HG03280 (cell line): ENCODE results near the gene DLGAP1.
A peak's percentile ranks its signal among the peaks of the same experiment; 100 is the strongest.
"Not testable (repeated sequence)": the region's sequence is repeated elsewhere in the genome, so short reads cannot be mapped to it uniquely, and the experiment has no call there.

Experiments used
- ATAC-seq: cut with Tn5 transposase; IDR thresholded peaks from one replicate; pipeline ENCODE4 v1.9.1; 2021; ENCODE audit warnings: mild to moderate bottlenecking, moderate library complexity; ENCODE audit not compliant: unreplicated experiment

Gene DLGAP1

DNA sequence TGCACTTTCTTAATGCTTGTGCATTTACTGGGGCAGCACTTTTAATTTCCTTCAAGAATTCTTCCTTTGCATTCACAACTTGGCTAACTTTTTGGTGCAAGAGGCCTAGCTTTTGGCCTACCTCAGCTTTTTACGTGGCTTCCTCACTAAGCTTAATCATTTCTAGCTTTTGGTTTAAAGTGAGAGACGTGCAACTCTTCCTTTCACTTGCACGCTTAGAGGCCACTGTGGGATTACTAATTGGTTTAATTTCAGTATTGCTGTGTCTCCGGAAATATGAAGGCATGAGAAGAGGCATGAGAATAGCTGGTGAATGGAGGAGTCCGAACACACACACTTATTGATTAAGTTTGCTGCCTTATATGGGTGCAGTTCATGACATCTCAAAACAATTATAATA, 354.1 kb downstream of the DLGAP1 start:
- ATAC-seq = no peak

DNA sequence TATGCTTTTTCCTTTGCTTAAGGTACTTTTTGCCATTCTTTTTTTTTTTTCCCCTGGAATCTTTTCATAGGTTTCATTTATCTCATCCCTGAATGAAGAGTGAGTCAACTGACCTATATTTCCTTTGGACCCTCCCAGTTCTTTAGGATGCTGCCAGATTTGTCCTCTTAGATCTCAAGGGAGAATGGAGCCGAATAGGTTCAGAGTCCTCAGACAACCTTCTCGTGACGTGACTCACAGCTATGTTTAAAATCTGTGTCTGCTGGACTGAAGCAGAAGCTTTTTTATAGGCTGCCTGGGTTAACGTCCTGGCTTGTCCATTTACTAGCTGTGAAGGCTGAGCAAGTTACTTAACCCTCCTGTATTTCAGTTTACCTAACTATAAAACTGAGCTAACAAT, 358.6 kb downstream of the DLGAP1 start:
- ATAC-seq = no peak

DNA sequence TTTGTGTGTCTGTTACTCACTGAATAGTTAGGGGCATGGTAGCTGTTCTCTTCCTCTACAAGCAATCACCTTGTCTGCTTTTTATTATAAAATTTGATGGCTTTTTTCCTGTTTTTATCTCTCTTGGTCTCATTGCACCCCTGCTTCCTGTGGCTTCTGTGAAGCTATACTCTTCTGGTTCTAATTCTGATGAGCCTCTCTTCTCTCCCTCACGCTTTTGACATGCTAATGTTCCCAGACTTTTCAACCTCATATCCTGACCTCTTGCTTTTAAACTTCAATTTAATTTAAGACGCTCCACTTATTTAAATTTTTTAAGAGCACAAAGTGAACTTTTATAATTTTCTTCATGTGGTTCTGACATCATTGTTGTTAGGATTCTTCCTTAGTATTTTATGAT, 361.4 kb downstream of the DLGAP1 start:
- no peak for ATAC-seq

DNA sequence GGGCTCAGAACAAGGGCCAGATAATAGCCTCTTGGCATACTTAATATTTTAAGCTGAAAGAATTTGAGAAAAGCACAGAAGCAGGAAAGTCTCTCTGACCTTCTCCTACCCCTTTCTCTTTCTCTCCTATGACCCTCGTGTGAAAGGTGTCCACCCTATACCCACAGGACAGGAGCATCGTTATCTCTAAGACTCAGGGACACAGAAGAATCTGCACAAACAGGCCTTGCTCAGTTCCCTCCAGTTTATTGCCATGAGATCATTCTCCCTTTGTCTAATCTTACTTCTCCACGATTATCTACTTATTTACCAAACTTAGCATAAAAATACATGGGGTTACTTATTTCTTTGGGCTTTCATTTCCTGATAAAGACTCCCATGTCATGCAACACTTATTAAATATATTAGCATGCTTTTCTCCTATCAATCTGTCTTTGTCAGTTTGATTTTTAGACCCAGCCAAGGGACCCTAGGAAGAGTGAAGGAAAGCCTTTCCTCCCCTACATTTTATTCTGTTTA, 370.7 kb downstream of the DLGAP1 start:
- ATAC-seq = no peak

DNA sequence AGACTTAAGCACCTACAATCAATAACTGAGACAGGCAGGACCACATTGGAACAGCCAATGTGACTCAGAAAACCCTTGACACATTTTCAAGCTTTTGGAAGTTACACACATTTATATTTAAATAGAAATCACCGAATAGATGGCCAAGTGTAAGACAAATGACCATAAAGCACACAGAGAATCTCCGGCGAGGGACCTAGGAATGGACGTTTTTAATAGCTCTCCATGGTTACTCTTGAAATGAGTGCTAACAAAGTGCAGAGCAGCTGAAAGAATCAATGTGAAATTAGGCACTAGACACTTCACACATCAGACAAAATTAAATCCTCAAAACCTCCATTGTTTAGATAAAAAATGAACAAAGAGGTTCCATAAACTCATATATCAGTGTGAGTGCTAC, 376.9 kb downstream of the DLGAP1 start:
- ATAC-seq = no peak

DNA sequence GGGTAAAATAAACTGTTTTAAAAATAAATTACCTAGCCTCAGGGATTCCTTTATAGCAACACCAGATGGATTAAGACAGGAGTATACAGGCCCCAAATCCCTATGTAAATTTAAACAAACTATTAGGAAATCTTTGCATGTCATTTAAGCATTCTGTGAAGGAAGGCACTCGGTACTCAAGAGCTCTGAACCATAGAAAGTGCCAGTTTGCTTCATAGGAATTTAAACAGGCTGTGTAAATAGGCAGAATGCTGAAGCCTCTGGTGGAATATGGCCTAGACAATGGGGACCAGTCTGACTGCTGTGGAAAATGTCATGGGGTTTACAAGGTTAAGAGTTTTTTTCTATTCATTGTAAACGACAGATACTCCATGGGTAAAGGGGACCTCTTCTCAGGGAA, 377.4 kb downstream of the DLGAP1 start:
- ATAC-seq = no peak

DNA sequence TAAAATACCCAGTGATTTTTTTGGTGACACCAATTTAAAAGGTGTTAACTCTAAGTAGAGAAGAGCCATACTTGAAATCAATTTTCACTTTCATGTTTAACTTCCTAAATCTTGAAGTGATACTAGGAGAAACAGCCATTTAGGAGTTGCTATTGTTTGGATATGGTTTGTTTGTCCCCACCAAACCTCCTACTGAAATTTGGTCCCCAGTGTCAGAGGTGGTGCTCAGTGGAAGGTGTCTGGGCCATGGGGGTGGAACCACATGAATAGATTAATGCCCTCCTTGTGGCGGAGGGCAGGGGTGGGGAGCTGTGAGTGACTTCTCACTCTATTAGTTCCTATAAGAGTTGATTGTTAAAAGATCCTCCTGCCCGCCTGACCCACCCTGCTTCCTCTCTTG, 377.9 kb downstream of the DLGAP1 start:
- ATAC-seq = no peak

DNA sequence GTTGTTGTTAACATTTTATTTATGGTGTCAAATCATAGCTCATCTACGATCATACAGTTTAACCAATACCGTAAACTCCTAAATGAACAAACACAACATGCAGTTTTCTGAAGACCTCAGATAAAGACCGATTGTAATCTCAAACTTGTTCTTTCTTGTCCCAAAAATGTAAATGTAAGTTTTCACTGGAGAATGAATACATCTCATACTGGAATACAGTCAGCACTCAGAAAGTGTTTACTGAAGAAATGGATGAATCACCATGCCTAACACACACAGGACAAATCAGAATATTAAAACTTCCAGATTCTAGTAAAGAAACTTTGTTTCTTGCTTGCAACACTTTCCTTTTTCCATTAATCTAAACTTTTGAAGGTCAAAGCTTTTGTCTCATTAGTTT, 380.5 kb downstream of the DLGAP1 start:
- ATAC-seq = no peak

DNA sequence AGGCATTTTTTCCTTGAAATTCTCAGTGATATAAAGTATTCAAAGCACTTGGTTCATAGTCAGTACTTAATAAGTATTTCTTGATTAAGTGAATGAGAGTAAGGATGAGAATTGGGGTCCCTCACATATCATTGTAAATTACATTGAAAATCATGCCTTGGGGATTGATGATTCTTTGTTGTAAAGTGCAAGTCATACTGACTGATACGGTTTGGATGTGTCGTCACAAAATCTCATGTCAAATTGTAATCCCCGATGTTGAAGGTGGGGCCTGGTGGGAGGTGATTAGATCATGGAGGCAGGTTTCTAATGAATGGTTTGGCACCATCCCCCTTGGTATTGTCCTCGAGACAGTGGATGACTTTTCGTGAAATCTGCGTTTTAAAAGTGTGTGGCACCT, 385.9 kb downstream of the DLGAP1 start:
- no peak for ATAC-seq

DNA sequence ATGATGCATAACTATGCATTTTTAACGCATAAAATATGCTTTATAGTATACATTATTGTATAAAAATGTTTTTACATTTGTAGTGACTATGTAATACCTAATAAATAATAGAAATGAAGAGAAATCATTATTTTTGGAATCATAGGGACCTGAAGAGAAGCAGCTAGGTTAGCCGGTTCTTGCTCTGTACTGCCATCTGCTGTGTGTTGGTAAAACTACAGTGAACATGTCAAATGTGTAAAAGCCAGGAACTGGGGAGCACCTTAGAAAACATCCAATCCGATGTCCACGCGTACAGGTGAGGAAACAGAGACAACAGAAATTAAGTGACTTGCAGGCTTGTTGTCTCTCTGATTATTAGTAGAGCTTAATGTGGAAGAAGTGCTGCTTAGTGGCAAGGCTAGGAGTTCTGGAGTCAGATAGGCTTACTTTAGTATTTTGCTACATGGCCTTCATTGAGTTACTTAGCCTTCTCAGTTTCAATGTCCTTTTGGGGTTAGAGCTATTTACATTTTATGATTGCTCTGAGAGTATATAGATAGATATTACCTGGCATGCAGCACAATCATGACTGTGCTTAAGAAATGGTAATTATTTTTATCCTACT, 386.5 kb downstream of the DLGAP1 start:
- ATAC-seq = no peak

DNA sequence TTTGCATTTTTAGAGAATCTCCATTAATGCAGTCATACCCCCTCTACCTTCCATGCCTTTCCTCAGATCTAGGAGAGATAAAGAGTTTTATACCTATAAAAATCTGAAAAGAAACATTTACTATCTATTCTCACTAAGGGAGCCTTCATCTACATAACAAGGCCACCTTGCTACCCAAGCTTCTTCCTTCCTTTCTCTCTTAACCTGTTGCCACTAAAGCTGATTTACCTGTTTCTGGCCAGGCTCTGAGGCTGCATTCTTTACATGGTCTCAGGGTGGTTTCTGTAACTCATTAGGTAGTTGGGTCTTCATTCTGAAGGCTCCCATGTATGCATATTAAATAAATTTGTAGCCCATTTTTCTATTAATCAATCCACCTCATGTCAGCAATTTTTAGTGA, 391.6 kb downstream of the DLGAP1 start:
- no peak for ATAC-seq

DNA sequence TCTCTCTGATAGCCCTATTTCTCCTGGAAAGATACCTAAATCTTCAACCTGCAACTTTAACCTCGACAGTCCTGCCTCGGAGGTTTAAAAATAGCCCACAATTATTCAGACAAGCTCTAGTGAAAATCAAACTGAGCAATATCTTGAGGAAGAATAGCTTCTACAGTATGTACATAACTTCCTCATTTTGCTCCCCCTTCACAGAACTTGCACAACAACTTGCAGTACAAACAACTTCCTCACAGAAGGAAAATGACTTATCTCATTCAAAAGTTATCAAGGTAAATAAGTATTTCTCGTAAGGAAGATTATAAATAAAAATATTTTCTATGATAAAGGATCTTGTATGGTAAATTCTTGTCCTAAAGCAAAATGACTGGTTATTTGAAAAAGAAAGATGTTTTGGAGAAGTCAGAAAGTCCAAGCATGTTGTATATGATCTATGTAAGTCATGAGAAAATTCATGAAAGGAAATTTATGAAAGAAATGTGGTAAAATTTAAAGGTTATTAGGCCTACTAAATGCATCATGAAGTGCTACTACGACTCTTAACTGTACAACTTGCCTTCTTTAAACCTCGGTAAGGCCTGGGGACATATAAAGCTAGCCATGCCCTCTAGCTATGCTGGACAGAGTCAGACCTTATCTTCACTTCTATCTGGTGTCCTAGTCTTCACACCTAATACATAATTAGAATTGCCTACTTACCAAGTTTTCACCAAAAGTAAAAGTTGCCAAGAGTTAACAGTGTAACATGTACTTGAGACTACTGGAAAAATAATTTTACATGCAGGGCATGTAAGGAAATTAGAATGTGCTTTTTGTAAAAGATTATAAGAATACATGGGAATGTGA, 394.5 kb downstream of the DLGAP1 start:
- ATAC-seq = no peak

DNA sequence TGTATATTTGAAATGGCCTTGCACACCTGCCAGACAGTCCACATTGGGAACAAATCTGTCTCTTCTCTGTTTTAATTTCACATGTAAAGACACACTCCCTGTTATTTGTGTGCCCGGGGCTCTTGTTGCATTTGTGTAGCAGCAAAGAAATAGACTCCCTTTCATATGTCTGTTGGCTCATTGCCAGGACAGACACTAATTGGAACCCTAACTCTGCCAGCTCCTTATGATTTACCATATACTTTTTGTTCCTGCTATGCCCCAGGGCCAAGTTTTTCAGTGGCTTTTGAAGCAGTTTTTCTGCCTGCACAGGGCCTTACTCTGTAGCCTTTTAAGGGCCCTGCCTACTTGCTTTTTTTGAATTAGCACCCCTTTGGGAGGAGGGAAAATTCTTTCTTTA, 396.9 kb downstream of the DLGAP1 start:
- no peak for ATAC-seq

DNA sequence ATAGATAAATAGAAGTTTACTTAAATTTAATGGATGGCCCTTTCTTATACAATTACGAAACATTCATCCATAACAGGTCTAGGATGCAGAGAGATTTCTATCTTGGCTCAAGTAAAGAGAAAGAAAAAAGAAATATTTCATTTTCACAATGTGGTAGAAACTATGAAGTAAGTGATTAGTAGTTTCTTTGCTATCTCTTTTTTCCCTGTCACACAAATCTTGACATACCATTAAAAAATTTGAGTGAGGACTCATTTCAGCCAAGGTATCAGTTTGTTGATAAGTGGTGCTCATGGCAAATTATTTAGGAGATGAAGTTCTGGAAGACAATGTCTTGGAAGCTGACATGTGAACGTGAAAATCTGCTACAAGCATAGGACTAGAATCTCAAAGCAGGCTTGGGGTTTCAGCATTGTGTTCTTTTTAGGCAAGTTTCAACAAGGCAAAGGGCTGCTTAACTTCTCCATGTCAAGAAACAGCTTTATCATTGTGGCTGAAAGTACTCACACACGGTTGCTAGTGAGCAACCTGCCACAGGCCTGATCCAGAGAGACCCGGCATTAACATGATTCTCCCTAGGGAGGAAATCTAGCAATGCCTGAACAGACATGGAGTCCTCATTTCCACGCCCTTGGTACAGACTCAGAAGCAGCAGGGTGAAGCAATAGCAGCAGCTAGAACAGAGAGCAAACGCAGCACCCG, 414.6 kb downstream of the DLGAP1 start:
- ATAC-seq = no peak

DNA sequence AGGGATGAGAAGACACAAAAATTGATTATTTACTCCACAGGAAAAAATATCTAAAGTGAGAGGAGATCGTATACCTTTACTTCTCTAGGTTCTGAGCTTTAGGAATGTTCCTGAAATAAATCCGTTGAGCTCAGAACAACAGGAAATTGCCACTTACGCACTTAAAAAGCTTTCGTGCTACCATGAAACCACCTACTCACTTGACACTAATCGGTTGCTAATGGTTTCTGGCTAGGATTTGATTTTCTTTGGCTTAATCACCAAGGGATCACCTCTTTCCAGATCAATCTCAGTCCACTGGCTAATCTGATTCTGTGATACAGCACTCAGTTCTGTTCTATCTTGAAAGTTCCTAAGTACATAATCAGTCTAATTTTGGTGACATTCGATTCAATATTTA, 419.6 kb downstream of the DLGAP1 start:
- no peak for ATAC-seq

DNA sequence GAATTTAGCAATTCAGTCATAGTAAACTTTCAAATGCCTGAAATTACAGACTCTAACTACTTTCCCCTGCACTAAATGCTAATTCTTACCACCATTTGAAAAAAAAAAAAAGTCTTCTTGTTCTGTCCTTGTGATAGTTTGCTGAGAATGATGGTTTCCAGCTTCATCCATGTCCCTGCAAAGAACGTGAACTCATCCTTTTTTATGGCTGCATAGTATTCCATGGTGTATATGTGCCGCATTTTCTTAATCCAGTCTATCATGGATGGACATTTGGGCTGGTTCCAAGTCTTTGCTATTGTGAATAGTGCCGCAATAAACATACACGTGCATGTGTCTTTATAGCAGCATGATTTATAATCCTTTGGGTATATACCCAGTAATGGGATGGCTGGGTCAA, 420.3 kb downstream of the DLGAP1 start:
- ATAC-seq = not testable (repeated sequence)

DNA sequence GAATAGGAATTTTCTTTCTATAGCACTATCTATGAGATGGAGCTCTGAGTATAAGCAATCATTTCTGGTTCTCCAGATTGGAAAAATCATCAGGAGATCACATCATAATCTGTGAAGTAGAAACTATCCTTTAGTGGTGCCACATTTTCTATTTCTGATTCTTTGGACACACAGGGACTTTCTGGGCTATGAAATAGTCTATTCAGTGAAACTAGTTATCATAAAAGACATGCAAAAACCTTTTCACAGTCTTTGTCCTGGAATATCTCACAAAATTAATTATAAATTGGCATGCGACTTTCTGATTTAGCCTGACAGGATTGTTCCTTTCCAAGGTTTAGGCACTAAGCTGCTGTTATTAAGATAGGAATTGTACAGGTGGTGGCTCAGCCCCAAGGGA, 428.6 kb downstream of the DLGAP1 start:
- no peak for ATAC-seq

DNA sequence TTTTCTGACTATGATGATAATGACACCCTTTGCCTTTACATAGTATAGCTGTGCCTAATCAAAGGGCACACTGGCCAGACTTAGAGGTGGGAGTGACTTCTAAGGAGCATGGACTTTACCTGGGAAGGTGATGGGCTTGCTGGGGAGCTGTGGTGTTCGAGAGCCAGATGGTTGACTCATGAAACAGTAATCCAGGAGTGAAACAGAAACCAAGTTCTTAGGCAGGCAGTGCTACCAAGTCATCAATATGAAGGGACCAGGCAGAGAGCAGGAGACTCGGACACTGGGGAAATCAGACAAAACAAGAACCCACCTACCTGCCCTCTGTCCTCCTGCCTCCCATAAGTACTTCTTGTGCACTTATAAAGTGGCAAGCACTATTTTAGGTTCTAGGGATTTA, 430.4 kb downstream of the DLGAP1 start:
- ATAC-seq = no peak

DNA sequence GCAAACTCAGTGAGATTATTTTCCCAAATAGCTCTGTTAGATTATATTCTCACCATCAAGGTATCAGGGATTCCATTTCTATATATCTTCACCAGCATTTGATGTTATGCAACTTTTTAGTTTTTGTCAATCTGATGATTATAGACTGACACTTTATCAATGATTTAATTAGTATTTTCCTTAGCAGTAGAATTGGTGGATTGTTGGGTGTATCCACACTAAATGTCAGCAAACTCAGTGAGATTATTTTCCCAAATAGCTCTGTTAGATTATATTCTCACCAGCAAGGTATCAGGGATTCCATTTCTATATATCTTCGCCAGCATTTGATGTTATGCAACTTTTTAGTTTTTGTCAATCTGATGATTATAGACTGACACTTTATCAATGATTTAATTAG, 432.4 kb downstream of the DLGAP1 start:
- ATAC-seq = not testable (repeated sequence)

DNA sequence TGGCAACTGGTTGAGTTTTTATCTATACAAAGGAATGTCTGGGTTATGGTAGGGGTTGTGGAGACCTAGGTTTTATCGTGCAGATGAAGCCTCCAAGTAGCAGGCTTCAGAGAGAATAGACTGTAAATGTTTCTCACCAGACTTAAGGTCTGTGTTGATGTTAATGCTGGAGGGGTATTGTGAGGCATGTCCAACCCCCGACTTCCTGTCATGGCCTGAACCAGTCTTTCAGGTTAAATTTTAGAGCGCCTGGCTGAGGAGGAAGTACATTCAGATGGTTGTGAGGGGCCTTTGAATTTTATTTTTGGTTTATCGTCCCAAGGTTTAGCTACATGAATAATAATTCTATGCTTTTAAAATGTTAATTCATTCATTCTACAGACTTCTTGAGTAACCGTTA, 435.1 kb downstream of the DLGAP1 start:
- ATAC-seq = no peak

DNA sequence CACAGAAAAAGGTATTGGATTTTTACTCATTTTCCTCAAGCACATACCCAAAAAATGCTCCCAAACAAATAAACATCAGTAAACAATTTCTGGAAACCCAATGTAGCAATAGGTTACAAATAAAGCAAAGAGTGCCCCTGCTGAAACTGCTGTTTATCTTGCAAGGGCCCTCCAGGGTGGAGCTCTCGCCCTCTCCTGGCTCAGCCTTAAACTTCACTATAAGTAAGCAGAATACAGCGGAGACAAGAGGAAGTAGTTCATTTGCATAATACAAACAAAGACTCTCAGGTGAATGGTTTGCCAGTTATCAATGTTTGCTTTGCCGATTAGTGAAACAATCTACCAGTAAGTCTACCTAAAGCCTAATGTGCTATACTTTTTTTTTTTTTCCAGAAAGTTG, 437.6 kb downstream of the DLGAP1 start:
- peak; percentile 63 for ATAC-seq
